Measurements from ENCODE around the gene VEGFA.

The VEGFA gene

GRCh38 chr6:43766500-43766853 lies 3.5 kb upstream of the VEGFA start:
- no peak overlapping the region for H3K4me3 ChIP-seq (ENCODE audit: low read depth in 1 of 5, low read length in 5 of 5)
- no peaks in the 10 kb centered on the region for H3K27me3 ChIP-seq (ENCODE audit: control insufficient read depth in 5 of 5, insufficient read depth in 4 of 5, low read length in 5 of 5)
- no peaks in the 10 kb centered on the region for H3K9me3 ChIP-seq (ENCODE audit: control insufficient read depth in 5 of 5, low read length in 5 of 5)
- H3K4me1 ChIP-seq (ENCODE audit: control insufficient read depth in 5 of 5, insufficient read depth in 5 of 5, low read length in 5 of 5): peaks cover 4 to 27% (median 15%) of the 10 kb centered on the region in 5 donors
- no peak overlapping the region for H3K27ac ChIP-seq (ENCODE audit: low read depth, low read length)
- H3K9ac ChIP-seq (ENCODE audit: low read length in 5 of 5): no peak overlapping the region
- H3K36me3 ChIP-seq (ENCODE audit: control insufficient read depth in 5 of 5, insufficient read depth in 5 of 5, low read length in 5 of 5): no peaks in the 10 kb centered on the region

- Histone ChIP-seq H3K9ac (ENCODE audit: low read length in 5 of 5) (no peak overlapping the region), H3K9me3 (ENCODE audit: control insufficient read depth in 5 of 5, low read length in 5 of 5) (no peaks in the 10 kb centered on the region), H3K4me3 (ENCODE audit: low read depth in 1 of 5, low read length in 5 of 5) (no peak overlapping the region), H3K4me1 (ENCODE audit: control insufficient read depth in 5 of 5, insufficient read depth in 5 of 5, low read length in 5 of 5) (peaks cover 4 to 31% (median 16%) of the 10 kb centered on the region in 5 donors), H3K27ac (ENCODE audit: low read depth, low read length) (no peak overlapping the region), H3K36me3 (ENCODE audit: control insufficient read depth in 5 of 5, insufficient read depth in 5 of 5, low read length in 5 of 5) (no peaks in the 10 kb centered on the region), H3K27me3 (ENCODE audit: control insufficient read depth in 5 of 5, insufficient read depth in 4 of 5, low read length in 5 of 5) (no peaks in the 10 kb centered on the region)
Measured at GRCh38 chr6:43766964-43767461, 3.0 kb upstream of the VEGFA start.

- H3K9ac ChIP-seq (ENCODE audit: low read length in 5 of 5): peak overlapping the region in 2 of 5 donors; percentile 36 to 69
- H3K4me3 ChIP-seq (ENCODE audit: low read depth in 1 of 5, low read length in 5 of 5): no peak overlapping the region
- H3K9me3 ChIP-seq (ENCODE audit: control insufficient read depth in 5 of 5, low read length in 5 of 5): no peaks in the 10 kb centered on the region
- peaks cover 4 to 39% (median 25%) of the 10 kb centered on the region in 5 donors for H3K4me1 ChIP-seq (ENCODE audit: control insufficient read depth in 5 of 5, insufficient read depth in 5 of 5, low read length in 5 of 5)
- H3K27ac ChIP-seq (ENCODE audit: low read depth, low read length): no peak overlapping the region
- H3K27me3 ChIP-seq (ENCODE audit: control insufficient read depth in 5 of 5, insufficient read depth in 4 of 5, low read length in 5 of 5): no peaks in the 10 kb centered on the region
- H3K36me3 ChIP-seq (ENCODE audit: control insufficient read depth in 5 of 5, insufficient read depth in 5 of 5, low read length in 5 of 5): no peaks in the 10 kb centered on the region
Measured at GRCh38 chr6:43767553-43768505, 2.2 kb upstream of the VEGFA start.

DNA sequence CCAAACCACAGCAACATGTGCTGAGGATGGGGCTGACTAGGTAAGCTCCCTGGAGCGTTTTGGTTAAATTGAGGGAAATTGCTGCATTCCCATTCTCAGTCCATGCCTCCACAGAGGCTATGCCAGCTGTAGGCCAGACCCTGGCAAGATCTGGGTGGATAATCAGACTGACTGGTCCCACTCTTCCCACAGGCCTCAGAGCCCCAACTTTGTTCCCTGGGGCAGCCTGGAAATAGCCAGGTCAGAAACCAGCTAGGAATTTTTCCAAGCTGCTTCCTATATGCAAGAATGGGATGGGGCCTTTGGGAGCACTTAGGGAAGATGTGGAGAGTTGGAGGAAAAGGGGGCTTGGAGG lies 1.5 kb upstream of the VEGFA start:
- H3K36me3 ChIP-seq (ENCODE audit: control insufficient read depth in 5 of 5, insufficient read depth in 5 of 5, low read length in 5 of 5): no peaks in the 10 kb centered on the region
- H3K9me3 ChIP-seq (ENCODE audit: control insufficient read depth in 5 of 5, low read length in 5 of 5): no peaks in the 10 kb centered on the region
- H3K27me3 ChIP-seq (ENCODE audit: control insufficient read depth in 5 of 5, insufficient read depth in 4 of 5, low read length in 5 of 5): no peaks in the 10 kb centered on the region
- H3K4me3 ChIP-seq (ENCODE audit: low read depth in 1 of 5, low read length in 5 of 5): no peak overlapping the region
- H3K27ac ChIP-seq (ENCODE audit: low read depth, low read length): peak overlapping the region; percentile 96
- H3K9ac ChIP-seq (ENCODE audit: low read length in 5 of 5): peak overlapping the region in 2 of 5 donors; percentile 36 to 69
- peaks cover 4 to 46% (median 31%) of the 10 kb centered on the region in 5 donors for H3K4me1 ChIP-seq (ENCODE audit: control insufficient read depth in 5 of 5, insufficient read depth in 5 of 5, low read length in 5 of 5)

DNA sequence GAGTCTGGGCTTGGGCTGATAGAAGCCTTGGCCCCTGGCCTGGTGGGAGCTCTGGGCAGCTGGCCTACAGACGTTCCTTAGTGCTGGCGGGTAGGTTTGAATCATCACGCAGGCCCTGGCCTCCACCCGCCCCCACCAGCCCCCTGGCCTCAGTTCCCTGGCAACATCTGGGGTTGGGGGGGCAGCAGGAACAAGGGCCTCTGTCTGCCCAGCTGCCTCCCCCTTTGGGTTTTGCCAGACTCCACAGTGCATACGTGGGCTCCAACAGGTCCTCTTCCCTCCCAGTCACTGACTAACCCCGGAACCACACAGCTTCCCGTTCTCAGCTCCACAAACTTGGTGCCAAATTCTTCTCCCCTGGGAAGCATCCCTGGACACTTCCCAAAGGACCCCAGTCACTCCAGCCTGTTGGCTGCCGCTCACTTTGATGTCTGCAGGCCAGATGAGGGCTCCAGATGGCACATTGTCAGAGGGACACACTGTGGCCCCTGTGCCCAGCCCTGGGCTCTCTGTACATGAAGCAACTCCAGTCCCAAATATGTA lies 957 bp upstream of the VEGFA start:
- H3K27me3 ChIP-seq (ENCODE audit: control insufficient read depth in 5 of 5, insufficient read depth in 4 of 5, low read length in 5 of 5): no peaks in the 10 kb centered on the region

DNA sequence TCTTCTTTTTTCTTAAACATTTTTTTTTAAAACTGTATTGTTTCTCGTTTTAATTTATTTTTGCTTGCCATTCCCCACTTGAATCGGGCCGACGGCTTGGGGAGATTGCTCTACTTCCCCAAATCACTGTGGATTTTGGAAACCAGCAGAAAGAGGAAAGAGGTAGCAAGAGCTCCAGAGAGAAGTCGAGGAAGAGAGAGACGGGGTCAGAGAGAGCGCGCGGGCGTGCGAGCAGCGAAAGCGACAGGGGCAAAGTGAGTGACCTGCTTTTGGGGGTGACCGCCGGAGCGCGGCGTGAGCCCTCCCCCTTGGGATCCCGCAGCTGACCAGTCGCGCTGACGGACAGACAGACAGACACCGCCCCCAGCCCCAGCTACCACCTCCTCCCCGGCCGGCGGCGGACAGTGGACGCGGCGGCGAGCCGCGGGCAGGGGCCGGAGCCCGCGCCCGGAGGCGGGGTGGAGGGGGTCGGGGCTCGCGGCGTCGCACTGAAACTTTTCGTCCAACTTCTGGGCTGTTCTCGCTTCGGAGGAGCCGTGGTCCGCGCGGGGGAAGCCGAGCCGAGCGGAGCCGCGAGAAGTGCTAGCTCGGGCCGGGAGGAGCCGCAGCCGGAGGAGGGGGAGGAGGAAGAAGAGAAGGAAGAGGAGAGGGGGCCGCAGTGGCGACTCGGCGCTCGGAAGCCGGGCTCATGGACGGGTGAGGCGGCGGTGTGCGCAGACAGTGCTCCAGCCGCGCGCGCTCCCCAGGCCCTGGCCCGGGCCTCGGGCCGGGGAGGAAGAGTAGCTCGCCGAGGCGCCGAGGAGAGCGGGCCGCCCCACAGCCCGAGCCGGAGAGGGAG lies 580 bp downstream of the VEGFA start:
- H3K36me3 ChIP-seq (ENCODE audit: control insufficient read depth in 5 of 5, insufficient read depth in 5 of 5, low read length in 5 of 5): peaks cover 0 to 4% (median 0%) of the 10 kb centered on the region in 5 donors
- H3K4me1 ChIP-seq (ENCODE audit: control insufficient read depth in 5 of 5, insufficient read depth in 5 of 5, low read length in 5 of 5): peaks cover 9 to 67% (median 52%) of the 10 kb centered on the region in 5 donors
- no peaks in the 10 kb centered on the region for H3K27me3 ChIP-seq (ENCODE audit: control insufficient read depth in 5 of 5, insufficient read depth in 4 of 5, low read length in 5 of 5)
- no peaks in the 10 kb centered on the region for H3K9me3 ChIP-seq (ENCODE audit: control insufficient read depth in 5 of 5, low read length in 5 of 5)
- H3K27ac ChIP-seq (ENCODE audit: low read depth, low read length): peak overlapping the region; percentile 96
- H3K4me3 ChIP-seq (ENCODE audit: low read depth in 1 of 5, low read length in 5 of 5): peak overlapping the region; percentile 82 to 93 (median 86)
- H3K9ac ChIP-seq (ENCODE audit: low read length in 5 of 5): peak overlapping the region; percentile 56 to 97 (median 86)

More for the DNA sequence above, 957 bp upstream of the VEGFA start:
- Histone ChIP-seq H3K9ac (ENCODE audit: low read length in 5 of 5) (peak overlapping the region in 2 of 5 donors; percentile 48 to 69), H3K4me3 (ENCODE audit: low read depth in 1 of 5, low read length in 5 of 5) (peak overlapping the region in 2 of 5 donors; percentile 84 to 93), H3K36me3 (ENCODE audit: control insufficient read depth in 5 of 5, insufficient read depth in 5 of 5, low read length in 5 of 5) (no peaks in the 10 kb centered on the region), H3K27ac (ENCODE audit: low read depth, low read length) (peak overlapping the region; percentile 96), H3K4me1 (ENCODE audit: control insufficient read depth in 5 of 5, insufficient read depth in 5 of 5, low read length in 5 of 5) (peaks cover 4 to 51% (median 37%) of the 10 kb centered on the region in 5 donors), H3K9me3 (ENCODE audit: control insufficient read depth in 5 of 5, low read length in 5 of 5) (no peaks in the 10 kb centered on the region)

DNA sequence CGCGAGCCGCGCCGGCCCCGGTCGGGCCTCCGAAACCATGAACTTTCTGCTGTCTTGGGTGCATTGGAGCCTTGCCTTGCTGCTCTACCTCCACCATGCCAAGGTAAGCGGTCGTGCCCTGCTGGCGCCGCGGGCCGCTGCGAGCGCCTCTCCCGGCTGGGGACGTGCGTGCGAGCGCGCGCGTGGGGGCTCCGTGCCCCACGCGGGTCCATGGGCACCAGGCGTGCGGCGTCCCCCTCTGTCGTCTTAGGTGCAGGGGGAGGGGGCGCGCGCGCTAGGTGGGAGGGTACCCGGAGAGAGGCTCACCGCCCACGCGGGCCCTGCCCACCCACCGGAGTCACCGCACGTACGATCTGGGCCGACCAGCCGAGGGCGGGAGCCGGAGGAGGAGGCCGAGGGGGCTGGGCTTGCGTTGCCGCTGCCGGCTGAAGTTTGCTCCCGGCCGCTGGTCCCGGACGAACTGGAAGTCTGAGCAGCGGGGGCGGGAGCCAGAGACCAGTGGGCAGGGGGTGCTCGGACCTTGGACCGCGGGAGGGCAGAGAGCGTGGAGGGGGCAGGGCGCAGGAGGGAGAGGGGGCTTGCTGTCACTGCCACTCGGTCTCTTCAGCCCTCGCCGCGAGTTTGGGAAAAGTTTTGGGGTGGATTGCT lies 1.3 kb downstream of the VEGFA start:
- H3K9ac ChIP-seq (ENCODE audit: low read length in 5 of 5): peak overlapping the region; percentile 38 to 97 (median 86)
- no peaks in the 10 kb centered on the region for H3K9me3 ChIP-seq (ENCODE audit: control insufficient read depth in 5 of 5, low read length in 5 of 5)
- peak overlapping the region; percentile 96 for H3K27ac ChIP-seq (ENCODE audit: low read depth, low read length)
- peak overlapping the region; percentile 44 to 93 (median 84) for H3K4me3 ChIP-seq (ENCODE audit: low read depth in 1 of 5, low read length in 5 of 5)
- H3K4me1 ChIP-seq (ENCODE audit: control insufficient read depth in 5 of 5, insufficient read depth in 5 of 5, low read length in 5 of 5): peaks cover 9 to 73% (median 57%) of the 10 kb centered on the region in 5 donors
- H3K27me3 ChIP-seq (ENCODE audit: control insufficient read depth in 5 of 5, insufficient read depth in 4 of 5, low read length in 5 of 5): no peaks in the 10 kb centered on the region
- H3K36me3 ChIP-seq (ENCODE audit: control insufficient read depth in 5 of 5, insufficient read depth in 5 of 5, low read length in 5 of 5): peaks cover 0 to 7% (median 4%) of the 10 kb centered on the region in 5 donors

- Histone ChIP-seq H3K9me3 (ENCODE audit: control insufficient read depth in 5 of 5, low read length in 5 of 5) (no peaks in the 10 kb centered on the region), H3K4me3 (ENCODE audit: low read depth in 1 of 5, low read length in 5 of 5) (peak overlapping the region; percentile 82 to 93 (median 91)), H3K27ac (ENCODE audit: low read depth, low read length) (peak overlapping the region; percentile 96), H3K4me1 (ENCODE audit: control insufficient read depth in 5 of 5, insufficient read depth in 5 of 5, low read length in 5 of 5) (peaks cover 9 to 80% (median 63%) of the 10 kb centered on the region in 5 donors), H3K36me3 (ENCODE audit: control insufficient read depth in 5 of 5, insufficient read depth in 5 of 5, low read length in 5 of 5) (peaks cover 0 to 14% (median 11%) of the 10 kb centered on the region in 5 donors), H3K9ac (ENCODE audit: low read length in 5 of 5) (peak overlapping the region; percentile 85 to 97 (median 95)), H3K27me3 (ENCODE audit: control insufficient read depth in 5 of 5, insufficient read depth in 4 of 5, low read length in 5 of 5) (no peaks in the 10 kb centered on the region)
Measured at GRCh38 chr6:43771858-43772680, 2.1 kb downstream of the VEGFA start.

GRCh38 chr6:43772681-43773049 lies 2.7 kb downstream of the VEGFA start:
- peak overlapping the region; percentile 85 to 97 (median 95) for H3K9ac ChIP-seq (ENCODE audit: low read length in 5 of 5)
- peaks cover 9 to 82% (median 65%) of the 10 kb centered on the region in 5 donors for H3K4me1 ChIP-seq (ENCODE audit: control insufficient read depth in 5 of 5, insufficient read depth in 5 of 5, low read length in 5 of 5)
- H3K9me3 ChIP-seq (ENCODE audit: control insufficient read depth in 5 of 5, low read length in 5 of 5): no peaks in the 10 kb centered on the region
- peak overlapping the region; percentile 82 to 93 (median 91) for H3K4me3 ChIP-seq (ENCODE audit: low read depth in 1 of 5, low read length in 5 of 5)
- peak overlapping the region; percentile 96 for H3K27ac ChIP-seq (ENCODE audit: low read depth, low read length)
- no peaks in the 10 kb centered on the region for H3K27me3 ChIP-seq (ENCODE audit: control insufficient read depth in 5 of 5, insufficient read depth in 4 of 5, low read length in 5 of 5)
- peaks cover 0 to 20% (median 17%) of the 10 kb centered on the region in 5 donors for H3K36me3 ChIP-seq (ENCODE audit: control insufficient read depth in 5 of 5, insufficient read depth in 5 of 5, low read length in 5 of 5)

All from subcutaneous abdominal adipose tissue (tissue), 5 donors.